Ectodermal cell (in vitro differentiated cells): ENCODE results near the gene ZNF232.

Source experiments
- H3K27ac ChIP-seq: 2 replicates; pipeline ENCODE4 v1.7.0; 2013; ENCODE audit warnings: mild to moderate bottlenecking, low read depth, low read length; ENCODE audit not compliant: insufficient read depth, poor library complexity, severe bottlenecking
- H3K27me3 ChIP-seq: 2 replicates; pipeline ENCODE4 v1.7.0; 2013; ENCODE audit warnings: mild to moderate bottlenecking, low read length; ENCODE audit not compliant: insufficient read depth, control insufficient read depth, poor library complexity, severe bottlenecking
- H3K36me3 ChIP-seq: one replicate; pipeline ENCODE4 v1.7.0; 2013; ENCODE audit warnings: low read length; ENCODE audit not compliant: control insufficient read depth, insufficient read depth
- H3K4me1 ChIP-seq: one replicate; pipeline ENCODE4 v1.7.0; 2013; ENCODE audit warnings: low read length; ENCODE audit not compliant: control insufficient read depth, insufficient read depth
- H3K4me3 ChIP-seq: 2 replicates; pipeline ENCODE4 v1.7.0; 2013; ENCODE audit warnings: low read depth, low read length, control low read depth; ENCODE audit not compliant: insufficient read depth
- H3K9me3 ChIP-seq: 2 replicates; pipeline ENCODE4 v1.7.0; 2013; ENCODE audit warnings: mild to moderate bottlenecking, low read length, moderate library complexity; ENCODE audit not compliant: control insufficient read depth
- WGBS, 2 experiments: methylation state at CpG; one replicate each; pipeline ENCODE4 v1.1.7; 2013; ENCODE audit warnings: missing lambda C conversion rate in 2 of 2; 5-methylcytosine and 5-hydroxymethylcytosine counted together

Gene ZNF232

DNA sequence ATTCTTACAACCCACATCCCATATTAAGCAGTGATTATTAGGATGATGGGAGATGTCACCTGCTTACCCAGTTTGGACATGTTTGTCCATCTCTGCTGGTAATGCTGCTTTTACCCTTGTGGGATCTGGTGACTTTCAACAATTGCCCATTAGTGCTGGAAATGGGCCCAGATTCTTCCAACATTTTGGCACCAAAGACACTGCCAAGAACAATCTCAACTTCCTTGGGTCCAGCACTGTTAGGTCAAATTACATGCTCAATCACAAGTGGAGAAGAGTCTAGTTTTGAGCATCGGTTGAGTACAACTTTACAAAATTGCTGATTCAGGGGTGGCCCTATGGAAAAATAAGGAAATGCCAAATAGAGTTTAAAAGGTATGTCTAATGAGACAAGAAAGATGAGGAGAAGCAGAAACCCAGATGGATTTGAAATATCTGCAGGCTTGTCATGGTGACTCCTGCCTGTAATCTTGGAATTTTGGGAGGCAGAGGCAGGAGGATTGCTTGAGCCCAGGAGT, 46.4 kb downstream of the ZNF232 start:
- Histone ChIP-seq H3K27ac (no peak overlapping the region), H3K36me3 (no peaks in the 10 kb centered on the region), H3K4me3 (no peak overlapping the region), H3K9me3 (no peaks in the 10 kb centered on the region), H3K27me3 (no peaks in the 10 kb centered on the region), H3K4me1 (no peaks in the 10 kb centered on the region)
- 95 to 97% methylated on average over 1 of the region's 1 CpG for WGBS, 2 experiments
